Measurements from ENCODE around the gene CLCN4.

Gene CLCN4

GRCh38 chrX:10240918-10241317 lies 84.1 kb downstream of the CLCN4 start:
- Histone ChIP-seq H3F3A (ENCODE audit: insufficient read depth, low read length) (no peaks in the 10 kb centered on the region), H3K9ac (ENCODE audit: low read length) (no peak overlapping the region), H3K9me2 (ENCODE audit: low read depth, low read length) (no peaks in the 10 kb centered on the region), H2AFZ (ENCODE audit: low read length) (no peak overlapping the region), H4K20me1 (ENCODE audit: insufficient read depth, low read length) (no peaks in the 10 kb centered on the region), H3K27me3 (ENCODE audit: insufficient read depth, low read length) (no peaks in the 10 kb centered on the region), H3K79me2 (ENCODE audit: insufficient read depth, low read length) (no peaks in the 10 kb centered on the region), H3K27ac (ENCODE audit: low read depth, low read length, poor library complexity, severe bottlenecking) (no peak overlapping the region), H3K4me1 (ENCODE audit: insufficient read depth, low read length, severe bottlenecking) (no peaks in the 10 kb centered on the region), H3K9me3 (ENCODE audit: low read length) (no peaks in the 10 kb centered on the region), H3K36me3 (ENCODE audit: insufficient read depth, low read length) (no peaks in the 10 kb centered on the region), H3K4me3 (ENCODE audit: low read depth, low read length, poor library complexity, severe bottlenecking) (no peak overlapping the region), H3K4me2 (ENCODE audit: low read length) (no peak overlapping the region)
- no peak for TF ChIP-seq EZH2 (IDR thresholded peaks at IDR 0.05; ENCODE audit: borderline replicate concordance, low read length)
- no peak for TF ChIP-seq CTCF (IDR thresholded peaks at IDR 0.05; ENCODE audit: low read length)

DNA sequence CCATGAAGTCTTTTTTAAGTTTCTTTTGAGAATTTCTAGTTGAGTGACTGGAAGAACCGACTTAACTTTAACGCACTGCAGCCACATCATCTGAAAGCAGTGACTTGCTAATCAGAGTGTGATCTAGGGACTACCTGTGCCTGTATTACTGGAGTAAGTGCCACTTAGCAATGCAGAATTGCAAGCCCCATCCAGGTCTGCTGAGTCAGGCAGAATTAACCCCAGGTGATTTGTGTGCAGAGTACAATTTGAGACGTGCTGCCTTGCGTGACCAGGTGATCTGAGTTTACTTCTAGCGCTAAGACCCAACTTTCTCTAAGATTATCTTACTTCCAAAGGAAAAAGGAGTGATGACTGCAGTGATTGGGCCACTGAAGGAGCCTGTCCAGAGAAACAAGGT lies 85.3 kb downstream of the CLCN4 start:
- Histone ChIP-seq H3K36me3 (ENCODE audit: insufficient read depth, low read length) (no peaks in the 10 kb centered on the region), H3K27me3 (ENCODE audit: insufficient read depth, low read length) (no peaks in the 10 kb centered on the region), H3K79me2 (ENCODE audit: insufficient read depth, low read length) (no peaks in the 10 kb centered on the region), H3K9ac (ENCODE audit: low read length) (no peak overlapping the region), H2AFZ (ENCODE audit: low read length) (no peak overlapping the region), H3K27ac (ENCODE audit: low read depth, low read length, poor library complexity, severe bottlenecking) (no peak overlapping the region), H4K20me1 (ENCODE audit: insufficient read depth, low read length) (no peaks in the 10 kb centered on the region), H3K9me2 (ENCODE audit: low read depth, low read length) (no peaks in the 10 kb centered on the region), H3K4me3 (ENCODE audit: low read depth, low read length, poor library complexity, severe bottlenecking) (no peak overlapping the region), H3K9me3 (ENCODE audit: low read length) (no peaks in the 10 kb centered on the region), H3K4me2 (ENCODE audit: low read length) (no peak overlapping the region), H3F3A (ENCODE audit: insufficient read depth, low read length) (no peaks in the 10 kb centered on the region), H3K4me1 (ENCODE audit: insufficient read depth, low read length, severe bottlenecking) (no peaks in the 10 kb centered on the region)
- no peak for TF ChIP-seq CTCF (IDR thresholded peaks at IDR 0.05; ENCODE audit: low read length)
- TF ChIP-seq EZH2 (IDR thresholded peaks at IDR 0.05; ENCODE audit: borderline replicate concordance, low read length), result no peak

DNA sequence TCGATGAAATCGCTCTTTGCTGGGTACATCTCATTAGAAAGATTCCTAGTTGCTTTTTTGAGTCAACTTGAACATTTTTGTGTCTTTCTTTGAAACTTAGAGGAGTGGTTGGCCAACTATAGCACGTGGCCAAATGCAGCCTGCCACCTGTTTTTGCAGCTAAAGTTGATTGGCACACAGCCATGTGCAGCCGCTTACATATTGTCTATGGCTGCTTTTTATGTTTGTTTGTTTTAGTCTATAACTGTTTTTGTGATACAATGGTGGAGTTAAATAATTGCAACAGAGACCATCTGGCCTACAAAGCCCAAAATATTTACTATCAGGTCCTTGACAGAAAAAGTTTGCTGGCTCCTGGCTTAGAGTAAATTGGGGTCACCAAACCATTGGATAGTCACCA lies 86.3 kb downstream of the CLCN4 start:
- Histone ChIP-seq H3K79me2 (ENCODE audit: insufficient read depth, low read length) (no peaks in the 10 kb centered on the region), H3F3A (ENCODE audit: insufficient read depth, low read length) (no peaks in the 10 kb centered on the region), H3K9ac (ENCODE audit: low read length) (no peak overlapping the region), H3K9me2 (ENCODE audit: low read depth, low read length) (no peaks in the 10 kb centered on the region), H3K36me3 (ENCODE audit: insufficient read depth, low read length) (no peaks in the 10 kb centered on the region), H4K20me1 (ENCODE audit: insufficient read depth, low read length) (no peaks in the 10 kb centered on the region), H3K27ac (ENCODE audit: low read depth, low read length, poor library complexity, severe bottlenecking) (no peak overlapping the region), H2AFZ (ENCODE audit: low read length) (no peak overlapping the region), H3K27me3 (ENCODE audit: insufficient read depth, low read length) (no peaks in the 10 kb centered on the region), H3K4me2 (ENCODE audit: low read length) (no peak overlapping the region), H3K4me3 (ENCODE audit: low read depth, low read length, poor library complexity, severe bottlenecking) (no peak overlapping the region), H3K4me1 (ENCODE audit: insufficient read depth, low read length, severe bottlenecking) (no peaks in the 10 kb centered on the region), H3K9me3 (ENCODE audit: low read length) (no peaks in the 10 kb centered on the region)
- TF ChIP-seq CTCF (IDR thresholded peaks at IDR 0.05; ENCODE audit: low read length) (no peak), EZH2 (IDR thresholded peaks at IDR 0.05; ENCODE audit: borderline replicate concordance, low read length) (no peak)

All from OCI-LY1 (cell line).